IMR-90 (cell line): ENCODE data around the gene ST3GAL3. TPM values are rescaled to one million over a fixed set of nuclear protein-coding genes. Genes with fewer than 3 reads are reported as not detected.

ENCODE experiments used
- ATAC-seq: fragments of 200-7000 bp; cut with Tn5 transposase; 2 replicates; pipeline ENCODE4 v1.9.1; 2020; ENCODE audit warnings: low read depth, mild to moderate bottlenecking, moderate library complexity
- BruUV-seq: library from RNA; stranded (reverse); fragments of 400-500 nt; replicated peaks from 2 replicates; lab custom pipeline; 2021; lab: Mats Ljungman, UMichigan
- CTCF ChIA-PET: fragments of 300-600 bp; formaldehyde crosslinking; extraction: SDS; loops from one replicate; lab custom pipeline; 2021; ENCODE audit warnings: antibody characterized with exemption; lab: Yijun Ruan, JAX
- POLR2A ChIA-PET: fragments of 300-600 bp; sonication (Branson Sonifier 250); formaldehyde crosslinking; loops from one replicate; lab custom pipeline; 2022; ENCODE audit warnings: antibody characterized with exemption; ENCODE audit not compliant: unreplicated experiment; lab: Charles Lee
- DNase-seq: peaks from one replicate; pipeline ENCODE4 v3.0.0; 2013
- H2AFZ ChIP-seq: replicated peaks from 2 replicates; pipeline ENCODE3; 2013; ENCODE audit warnings: low read length, mild to moderate bottlenecking; ENCODE audit not compliant: poor library complexity
- H2AK5ac ChIP-seq: 2 replicates; pipeline ENCODE4 v1.6.1; 2013; ENCODE audit warnings: low read depth, low read length, inconsistent platforms
- H2AK9ac ChIP-seq: replicated peaks from 2 replicates; pipeline ENCODE3; 2013; ENCODE audit warnings: mild to moderate bottlenecking, low read depth, low read length, moderate library complexity; ENCODE audit not compliant: poor library complexity
- H2BK120ac ChIP-seq: 2 replicates; pipeline ENCODE4 v1.6.1; 2013; ENCODE audit warnings: low read depth, low read length, inconsistent platforms
- H2BK15ac ChIP-seq: 3 replicates; pipeline ENCODE4 v1.6.1; 2013; ENCODE audit warnings: low read depth, low read length, inconsistent platforms
- H2BK20ac ChIP-seq: 2 replicates; pipeline ENCODE4 v1.6.1; 2013; ENCODE audit warnings: low read depth, mild to moderate bottlenecking, inconsistent platforms, low read length, moderate library complexity
- H2BK5ac ChIP-seq: 2 replicates; pipeline ENCODE4 v1.6.1; 2013; ENCODE audit warnings: mild to moderate bottlenecking, low read depth, low read length, inconsistent platforms; ENCODE audit not compliant: poor library complexity, severe bottlenecking
- H3K14ac ChIP-seq: replicated peaks from 2 replicates; pipeline ENCODE4 v1.6.1; 2013; ENCODE audit warnings: low read depth, low read length, inconsistent platforms
- H3K18ac ChIP-seq: 2 replicates; pipeline ENCODE4 v1.6.1; 2013; ENCODE audit warnings: low read depth, low read length, control low read depth
- H3K23ac ChIP-seq: 2 replicates; pipeline ENCODE4 v1.6.1; 2013; ENCODE audit warnings: low read depth, low read length, inconsistent platforms
- H3K27ac ChIP-seq: 2 replicates; pipeline ENCODE4 v1.5.1; 2013; ENCODE audit warnings: mild to moderate bottlenecking, control low read depth, low read length; ENCODE audit not compliant: insufficient read depth
- H3K27me3 ChIP-seq: 2 replicates; pipeline ENCODE4 v1.6.1; 2013; ENCODE audit warnings: low read length; ENCODE audit not compliant: control insufficient read depth, insufficient read depth
- H3K36me3 ChIP-seq: 2 replicates; pipeline ENCODE4 v1.6.1; 2013; ENCODE audit warnings: low read length, mixed read lengths; ENCODE audit not compliant: control insufficient read depth, insufficient read depth
- H3K4ac ChIP-seq: 2 replicates; pipeline ENCODE4 v1.6.1; 2013; ENCODE audit warnings: low read depth, low read length, inconsistent platforms
- H3K4me1 ChIP-seq: 2 replicates; pipeline ENCODE4 v1.6.1; 2013; ENCODE audit warnings: low read length, mixed read lengths; ENCODE audit not compliant: control insufficient read depth, insufficient read depth
- H3K4me2 ChIP-seq: 2 replicates; pipeline ENCODE4 v1.6.1; 2013; ENCODE audit warnings: low read depth, mild to moderate bottlenecking, control low read depth, low read length, moderate library complexity
- H3K4me3 ChIP-seq: 2 replicates; pipeline ENCODE4 v1.5.1; 2013; ENCODE audit warnings: low read depth, mild to moderate bottlenecking, control low read depth, low read length, moderate library complexity; ENCODE audit not compliant: insufficient read depth
- H3K56ac ChIP-seq: 2 replicates; pipeline ENCODE4 v1.6.1; 2013; ENCODE audit warnings: low read length, inconsistent platforms; ENCODE audit not compliant: insufficient read depth; ENCODE audit errors: extremely low read depth
- H3K79me1 ChIP-seq, 2 experiments: 2 replicates each; pipeline ENCODE4 v1.6.1; 2013; ENCODE audit warnings: low read length in 2 of 2, inconsistent platforms in 1 of 2, low read depth in 1 of 2
- H3K9ac ChIP-seq: 2 replicates; pipeline ENCODE4 v1.6.1; 2013; ENCODE audit warnings: low read depth, low read length, control low read depth
- H3K9me1 ChIP-seq: 2 replicates; pipeline ENCODE4 v1.6.1; 2013; ENCODE audit warnings: low read length, inconsistent platforms; ENCODE audit not compliant: insufficient read depth
- H3K9me3 ChIP-seq: 2 replicates; pipeline ENCODE4 v1.6.1; 2013; ENCODE audit warnings: low read length; ENCODE audit not compliant: control insufficient read depth, insufficient read depth
- H4K20me1 ChIP-seq: 2 replicates; pipeline ENCODE4 v1.6.1; 2013; ENCODE audit warnings: low read length, inconsistent platforms; ENCODE audit not compliant: insufficient read depth
- H4K5ac ChIP-seq: 2 replicates; pipeline ENCODE4 v1.6.1; 2013; ENCODE audit warnings: mild to moderate bottlenecking, low read depth, low read length, control low read depth
- H4K8ac ChIP-seq, 2 experiments: 2 replicates each; pipeline ENCODE4 v1.6.1; 2013; ENCODE audit warnings: low read depth in 2 of 2, low read length in 2 of 2, control low read depth in 1 of 2, inconsistent platforms in 1 of 2
- H4K91ac ChIP-seq: 2 replicates; pipeline ENCODE4 v1.6.1; 2013; ENCODE audit warnings: low read depth, low read length, inconsistent platforms; ENCODE audit not compliant: insufficient read depth
- BHLHE40 ChIP-seq: fragments of 150-350 bp; IDR thresholded peaks from 2 replicates; pipeline ENCODE4 v1.6.1; 2016; ENCODE audit warnings: mild to moderate bottlenecking, low read depth, low read length
- CEBPB ChIP-seq: IDR thresholded peaks from 2 replicates; pipeline ENCODE4 v1.6.1; 2012; ENCODE audit warnings: low read depth, low read length, improper control_type of control experiment
- CHD1 ChIP-seq: IDR thresholded peaks from 2 replicates; pipeline ENCODE4 v1.6.1; 2012; ENCODE audit warnings: low read depth, low read length, improper control_type of control experiment
- CTCF ChIP-seq: conservative IDR thresholded peaks from 2 replicates; pipeline ENCODE4 v1.5.1; 2012; ENCODE audit warnings: mild to moderate bottlenecking, low read depth, low read length, improper control_type of control experiment
- ELK1 ChIP-seq: fragments of 150-350 bp; IDR thresholded peaks from 2 replicates; pipeline ENCODE4 v1.6.1; 2016; ENCODE audit warnings: low read depth, mild to moderate bottlenecking, low read length, moderate library complexity, borderline replicate concordance
- FOS ChIP-seq: fragments of 150-350 bp; IDR thresholded peaks from 2 replicates; pipeline ENCODE4 v1.6.1; 2016; ENCODE audit warnings: low read depth, low read length
- MAFK ChIP-seq: IDR thresholded peaks from 2 replicates; pipeline ENCODE4 v1.6.1; 2012; ENCODE audit warnings: low read depth, low read length, improper control_type of control experiment
- MAZ ChIP-seq: IDR thresholded peaks from 2 replicates; pipeline ENCODE4 v1.6.1; 2012; ENCODE audit warnings: low read depth, mild to moderate bottlenecking, low read length, improper control_type of control experiment, moderate library complexity, borderline replicate concordance
- MXI1 ChIP-seq: IDR thresholded peaks from 2 replicates; pipeline ENCODE4 v1.6.1; 2012; ENCODE audit warnings: low read depth, mild to moderate bottlenecking, low read length, moderate library complexity, borderline replicate concordance
- NFE2L2 ChIP-seq: fragments of 150-350 bp; IDR thresholded peaks from 2 replicates; pipeline ENCODE4 v1.6.1; 2016; ENCODE audit warnings: low read depth, mild to moderate bottlenecking, low read length
- POLR2A ChIP-seq: IDR thresholded peaks from 2 replicates; pipeline ENCODE4 v1.6.1; 2012; ENCODE audit warnings: mild to moderate bottlenecking, low read depth, low read length
- RAD21 ChIP-seq: IDR thresholded peaks from 2 replicates; pipeline ENCODE4 v1.6.1; 2012; ENCODE audit warnings: low read length, improper control_type of control experiment
- RCOR1 ChIP-seq: IDR thresholded peaks from 2 replicates; pipeline ENCODE4 v1.6.1; 2012; ENCODE audit warnings: mild to moderate bottlenecking, low read length, improper control_type of control experiment; ENCODE audit not compliant: insufficient replicate concordance
- RFX5 ChIP-seq: IDR thresholded peaks from 2 replicates; pipeline ENCODE4 v1.8.0; 2012; ENCODE audit warnings: low read depth, mild to moderate bottlenecking, low read length, moderate library complexity
- SMC3 ChIP-seq: fragments of 150-350 bp; IDR thresholded peaks from 2 replicates; pipeline ENCODE4 v1.6.1; 2016; ENCODE audit warnings: low read depth, mild to moderate bottlenecking, antibody characterized with exemption, low read length, moderate library complexity
- USF2 ChIP-seq: fragments of 150-350 bp; IDR thresholded peaks from 2 replicates; pipeline ENCODE4 v1.6.1; 2017; ENCODE audit warnings: mild to moderate bottlenecking, antibody characterized with exemption, low read length, low read depth
- dilution Hi-C: fragments of 300-500 bp; cut with HindIII; formaldehyde crosslinking; loops from one replicate; pipeline ENCODE4 v1.14.3; 2018; ENCODE audit warnings: low sequenced_read_pairs; ENCODE audit not compliant: unreplicated experiment
- in situ Hi-C: fragments of 300-500 bp; cut with MboI; formaldehyde crosslinking; loops from 3 replicates; pipeline ENCODE4 v1.14.3; 2019; ENCODE audit warnings: low sequenced_read_pairs, inconsistent platforms, mixed read lengths
- intact Hi-C: fragments of 100-400 bp; cut with micrococcal nuclease; formaldehyde crosslinking; loops from 2 replicates; pipeline ENCODE4 v1.10.0; 2022
- polyA plus RNA-seq, 3 experiments: library from polyadenylated mRNA; depleted of rRNA; stranded (reverse); fragments of >200 nt; gene quantifications; 2 replicates each; pipeline ENCODE4 v1.2.3, GENCODE V29; 2012; ENCODE audit warnings: low replicate concordance in 1 of 3
- total RNA-seq: library from RNA; depleted of rRNA; stranded (reverse); fragments of >200 nt; gene quantifications from 2 replicates; pipeline ENCODE4 v1.2.3, GENCODE V29; 2012

Gene ST3GAL3
- total and polyA plus RNA-seq, 2 of the 4 experiments (the other 2 are of a cell fraction): 12.0 to 14.8 TPM

- no peak overlapping the region for H3K27ac ChIP-seq
- no peak overlapping the region for H2AK5ac ChIP-seq
- ChIA-PET POLR2A (no interaction called here), CTCF (no interaction called here)
- intact Hi-C loops (loop anchor here (5.0 kb wide), 1 partner anchor 38 kb away; no protein-coding TSS in a partner anchor), in situ Hi-C loops (no loop called here), dilution Hi-C loops (no loop called here)
- H3K9me1 ChIP-seq: peaks cover 6% of the 10 kb centered on the region
- ATAC-seq: no peak
- no peak overlapping the region for H3K23ac ChIP-seq
- no peak overlapping the region for H3K18ac ChIP-seq
- no peak overlapping the region for H3K56ac ChIP-seq
- BruUV-seq: no TSS peak
- no peak for DNase-seq
- H3K27me3 ChIP-seq: no peaks in the 10 kb centered on the region
- H3K9ac ChIP-seq: no peak overlapping the region
- H4K8ac ChIP-seq: no peak overlapping the region
- H3K79me1 ChIP-seq: peaks cover 19 to 36% of the 10 kb centered on the region in 2 experiments
- no peak overlapping the region for H2AFZ ChIP-seq
- 0 out of 2 replicates have a peak, but pooled peaks cover 3% of the 10 kb centered on the region for H4K20me1 ChIP-seq
- no peak overlapping the region for H3K4me2 ChIP-seq
- H2BK20ac ChIP-seq: no peak overlapping the region
- no peak overlapping the region for H4K91ac ChIP-seq
- H3K36me3 ChIP-seq: no peaks in the 10 kb centered on the region
- H4K5ac ChIP-seq: no peak overlapping the region
- H3K4me1 ChIP-seq: peaks cover 6% of the 10 kb centered on the region
- H3K14ac ChIP-seq: no peak overlapping the region
- no peak overlapping the region for H3K4ac ChIP-seq
- H3K9me3 ChIP-seq: no peaks in the 10 kb centered on the region
- no peak overlapping the region for H2BK5ac ChIP-seq
- H2BK15ac ChIP-seq: no peak overlapping the region
- TF ChIP-seq RCOR1 (no peak), BHLHE40 (no peak), CTCF (no peak), MAZ (no peak), SMC3 (no peak), USF2 (no peak), NFE2L2 (no peak), MXI1 (no peak), FOS (no peak), RFX5 (no peak), CHD1 (no peak), ELK1 (no peak), RAD21 (no peak), CEBPB (no peak), POLR2A (no peak), MAFK (no peak)
- H2AK9ac ChIP-seq: no peak overlapping the region
- no peak overlapping the region for H2BK120ac ChIP-seq
- H3K4me3 ChIP-seq: no peak overlapping the region
Observed at GRCh38 chr1:43754892-43755291, 47.6 kb downstream of the ST3GAL3 start.
